Skin epidermis (tissue), 12 donors: ENCODE results near the gene NLRP8.
"Not testable (repeated sequence)": the region's sequence is repeated elsewhere in the genome, so short reads cannot be mapped to it uniquely, and the experiment has no call there.

ENCODE experiments used
- H3K27ac ChIP-seq, 21 experiments: fragments of 200-600 bp; sonication (generic) in 11 of 21; one replicate each; pipeline ENCODE4 v1.5.0; 2020; ENCODE audit warnings: mild to moderate bottlenecking in 3 of 21, inconsistent platforms in 2 of 21, moderate library complexity in 2 of 21
- H3K4me3 ChIP-seq, 7 experiments: fragments of 200-600 bp; sonication (generic) in 2 of 7; one replicate each; pipeline ENCODE4 v1.5.0; 2020; ENCODE audit warnings: inconsistent platforms in 2 of 7, mild to moderate bottlenecking in 2 of 7, moderate library complexity in 1 of 7

Gene NLRP8

GRCh38 chr19:55959996-55960675, 12.5 kb downstream of the NLRP8 start:
- Histone ChIP-seq H3K27ac (no peak overlapping the region), H3K4me3 (no peak overlapping the region)

- no peak overlapping the region for H3K4me3 ChIP-seq
- no peak overlapping the region for H3K27ac ChIP-seq
Measured at GRCh38 chr19:55962186-55962585, 14.6 kb downstream of the NLRP8 start.

- Histone ChIP-seq H3K4me3 (no peak overlapping the region), H3K27ac (no peak overlapping the region)
Measured at GRCh38 chr19:55973982-55974381, 26.4 kb downstream of the NLRP8 start.

GRCh38 chr19:55980415-55980814, 32.8 kb downstream of the NLRP8 start:
- H3K4me3 ChIP-seq = no peak overlapping the region
- H3K27ac ChIP-seq = no peak overlapping the region

GRCh38 chr19:55985254-55985653, 37.6 kb downstream of the NLRP8 start:
- H3K27ac ChIP-seq = no peak overlapping the region

GRCh38 chr19:55986487-55986886, 38.9 kb downstream of the NLRP8 start, which contains the start of gene NLRP5:
NLRP5 (plus strand) TSS chr19:55986775.
- Histone ChIP-seq H3K27ac (no peak within 1 kb of the TSS), H3K4me3 (no peak within 1 kb of the TSS)

More at GRCh38 chr19:55985254-55985653, 37.6 kb downstream of the NLRP8 start:
- H3K4me3 ChIP-seq = no peak overlapping the region

GRCh38 chr19:55990831-55991230, 43.2 kb downstream of the NLRP8 start:
- Histone ChIP-seq H3K27ac (no peak overlapping the region), H3K4me3 (no peak overlapping the region)

- Histone ChIP-seq H3K4me3 (no peak overlapping the region), H3K27ac (no peak overlapping the region)
Measured at GRCh38 chr19:55993492-55993891, 45.9 kb downstream of the NLRP8 start.

- Histone ChIP-seq H3K4me3 (no peak overlapping the region), H3K27ac (no peak overlapping the region)
Measured at GRCh38 chr19:56014765-56015164, 67.1 kb downstream of the NLRP8 start.

- H3K27ac ChIP-seq = no peak overlapping the region
- no peak overlapping the region for H3K4me3 ChIP-seq
Measured at GRCh38 chr19:56015756-56016155, 68.1 kb downstream of the NLRP8 start.

GRCh38 chr19:56019325-56019724, 71.7 kb downstream of the NLRP8 start:
- not testable (repeated sequence) for H3K4me3 ChIP-seq, H3K27ac ChIP-seq

- not testable (repeated sequence) for H3K4me3 ChIP-seq, H3K27ac ChIP-seq
Measured at GRCh38 chr19:56020355-56020975, 72.8 kb downstream of the NLRP8 start.

- no peak overlapping the region for H3K27ac ChIP-seq
- no peak overlapping the region for H3K4me3 ChIP-seq
Measured at GRCh38 chr19:56026769-56027168, 79.1 kb downstream of the NLRP8 start.
